ENCODE measurements around the gene BST1.
A peak's percentile ranks its signal among the peaks of the same experiment; 100 is the strongest.

BST1 gene

DNA sequence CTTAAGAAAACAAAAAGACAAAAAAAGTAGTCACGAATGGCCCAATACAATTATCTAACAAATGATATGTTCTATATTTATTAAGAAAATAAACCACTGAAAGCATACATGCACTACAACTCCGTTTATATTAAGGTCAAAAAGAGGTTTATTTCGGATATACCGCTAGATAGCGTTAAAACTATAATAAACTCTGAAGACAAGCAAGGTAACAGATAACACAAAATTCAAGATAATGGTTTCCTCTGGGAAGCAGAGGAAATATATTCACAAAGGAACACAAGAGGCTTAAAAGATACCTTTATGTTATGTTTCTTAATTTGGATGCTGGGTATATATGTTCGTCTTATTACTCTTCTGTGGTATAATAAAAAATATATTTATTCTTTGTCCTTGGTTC, 26.0 kb upstream of the BST1 start:
- no peak for DNase-seq

DNA sequence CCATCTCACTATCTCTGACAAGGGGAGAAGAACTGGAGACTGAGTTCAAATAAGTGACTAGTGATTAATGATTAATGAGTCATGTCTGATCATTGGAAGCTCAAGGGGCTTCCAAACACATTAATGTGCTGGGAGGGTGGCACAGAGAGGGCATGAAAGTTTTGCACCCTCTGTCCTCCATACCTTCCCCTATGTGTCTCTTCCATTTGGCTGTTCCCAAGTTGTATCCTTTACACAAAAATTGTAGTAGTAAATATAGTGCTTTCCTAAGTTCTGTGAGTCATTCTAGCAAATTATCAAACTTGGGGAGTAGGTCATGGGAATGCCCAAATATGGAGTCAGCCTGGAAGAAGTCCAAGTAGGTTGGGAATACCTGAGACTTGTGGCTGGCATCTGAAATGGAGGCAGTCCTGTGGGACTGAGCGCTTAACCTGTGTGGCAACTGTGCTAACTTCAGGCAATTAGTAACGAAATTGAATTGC, 25.3 kb upstream of the BST1 start:
- no peak for DNase-seq

DNA sequence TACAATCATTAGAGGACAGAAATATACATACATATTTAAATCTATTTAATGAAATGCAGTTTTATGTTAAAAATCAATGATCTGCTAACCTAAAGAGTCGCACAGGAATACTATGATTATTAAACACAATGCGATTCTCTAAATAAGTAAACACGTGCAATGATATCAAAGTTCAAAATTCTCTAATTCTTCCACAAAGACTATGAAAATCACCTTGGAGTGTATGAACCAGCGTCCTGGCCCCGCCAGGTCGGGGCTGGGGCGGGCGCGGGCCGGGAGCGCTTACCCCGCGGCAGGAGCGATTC, 21.8 kb upstream of the BST1 start:
- no peak for DNase-seq

DNA sequence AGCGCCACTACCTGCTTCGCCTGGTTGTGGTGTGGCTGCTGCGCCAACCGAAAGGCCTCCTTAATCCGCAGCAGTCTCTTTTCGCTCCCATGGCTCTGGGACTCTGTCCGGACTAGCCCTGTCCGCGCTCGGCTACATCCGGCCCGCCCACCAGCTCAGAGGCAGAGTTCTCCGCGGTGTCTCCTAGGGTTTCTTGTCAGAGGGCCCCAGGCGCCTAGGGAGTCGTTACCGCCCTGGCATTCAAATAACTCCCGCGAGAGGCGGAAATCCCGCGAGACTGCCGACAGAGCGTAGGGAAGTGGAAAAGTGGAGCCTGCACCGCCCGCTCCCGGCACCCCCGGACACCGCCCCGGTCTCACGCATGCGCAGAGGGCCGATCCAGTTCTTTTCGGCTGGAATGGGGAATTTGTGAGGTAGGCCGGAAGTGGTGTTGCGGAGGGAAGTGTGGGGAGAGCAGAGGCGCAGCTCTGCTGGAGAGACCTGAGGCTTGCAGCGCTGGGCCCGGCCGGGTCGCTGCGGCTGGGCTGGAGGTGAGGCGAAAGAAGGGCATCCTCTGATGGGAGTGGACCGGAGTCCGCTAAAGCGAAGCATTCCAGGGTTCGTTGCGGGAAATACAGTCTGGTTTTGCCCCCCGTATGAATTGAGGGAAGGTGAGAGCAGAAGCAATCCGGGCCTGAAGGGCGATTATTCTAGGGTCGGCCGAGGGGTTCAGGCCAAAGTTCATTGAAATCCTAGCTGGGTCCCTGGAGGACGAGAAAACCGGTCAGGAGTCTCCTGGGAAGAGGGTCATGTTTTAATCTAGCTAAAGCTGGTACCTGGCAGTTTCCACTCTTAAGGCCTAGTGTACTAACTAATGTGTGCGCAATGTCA, 21.3 kb upstream of the BST1 start, which contains the start of gene FAM200B:
FAM200B (plus strand) TSS at position 456 of the 870 bp plus-strand sequence. CDS start 5,151 bp downstream, outside the sequence.
- DNase-seq, result peak; percentile 90

DNA sequence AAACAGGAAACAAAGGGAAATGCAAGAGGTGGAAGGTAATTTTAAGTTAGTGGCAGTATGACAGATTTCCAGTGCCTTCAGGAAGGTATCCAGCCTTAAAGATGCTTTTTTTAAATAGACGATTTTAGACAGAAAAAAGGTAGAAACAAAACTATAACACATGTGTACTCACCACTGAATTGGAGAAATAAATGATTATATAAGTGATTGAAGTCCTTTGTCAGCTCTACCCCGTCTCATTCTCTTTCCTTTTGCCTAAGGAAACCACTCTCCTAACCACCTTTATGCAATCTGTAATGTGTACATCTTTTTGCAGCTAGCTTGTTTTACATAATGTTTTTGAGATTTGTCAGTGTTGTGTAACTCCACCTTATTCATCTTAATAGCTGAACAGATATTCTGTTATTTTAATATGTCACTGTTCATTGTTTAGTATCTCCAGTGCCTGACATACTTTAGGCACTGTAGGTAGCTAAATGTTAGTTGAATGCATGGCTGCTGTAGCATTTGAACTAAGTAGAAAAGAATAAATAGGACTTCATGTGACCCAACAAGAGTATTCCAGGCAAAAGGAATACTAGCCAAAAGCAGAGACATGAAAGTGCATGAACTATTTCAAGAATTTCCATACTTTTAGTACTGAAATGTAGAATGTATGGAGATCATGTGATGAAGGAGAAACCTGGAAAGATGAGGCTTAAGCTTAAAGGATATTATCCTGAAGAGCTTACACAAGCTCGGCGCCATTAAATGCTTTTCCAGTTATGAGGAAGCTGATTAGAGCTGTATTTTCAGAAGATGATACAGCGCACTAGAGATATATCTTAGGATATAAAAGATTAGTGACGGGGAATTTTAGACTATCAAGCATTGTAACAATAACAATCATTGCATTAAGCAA, 20.4 kb upstream of the BST1 start:
- DNase-seq, result no peak

DNA sequence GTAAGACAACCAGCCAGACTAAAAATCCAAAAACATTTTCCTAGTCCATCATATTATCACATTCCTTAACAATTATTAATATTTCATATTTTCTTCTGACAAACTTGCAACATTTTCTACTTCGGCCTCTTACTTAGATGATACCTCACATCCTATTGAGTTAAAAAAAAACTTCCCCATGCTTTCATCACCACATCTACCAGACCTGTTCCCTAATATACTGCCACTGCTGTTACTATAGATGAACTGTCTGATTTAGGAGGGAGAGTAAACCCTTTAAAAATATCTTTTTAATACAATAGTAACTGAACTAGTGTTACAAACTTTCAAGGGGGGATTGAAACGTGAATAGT, 19.7 kb upstream of the BST1 start:
- no peak for DNase-seq

DNA sequence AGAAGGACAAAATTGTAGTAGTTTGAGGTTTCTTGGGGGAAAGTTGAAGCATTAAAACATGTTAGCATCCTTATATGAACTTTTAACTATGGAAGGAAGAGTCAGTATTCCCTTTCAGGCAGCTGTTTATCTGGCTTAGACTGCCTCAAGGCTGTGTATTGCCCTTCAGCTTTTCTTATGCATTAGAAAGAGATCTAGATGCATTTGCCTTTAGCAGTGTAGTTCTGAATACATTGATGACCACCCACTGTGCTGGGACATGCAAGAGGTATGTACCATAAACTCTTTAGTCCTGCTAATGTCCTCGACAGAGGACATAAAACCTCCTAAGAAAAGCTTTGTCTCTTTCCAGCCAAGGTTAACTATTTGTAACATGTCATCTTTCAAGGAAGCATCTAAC, 18.4 kb upstream of the BST1 start:
- no peak for DNase-seq

DNA sequence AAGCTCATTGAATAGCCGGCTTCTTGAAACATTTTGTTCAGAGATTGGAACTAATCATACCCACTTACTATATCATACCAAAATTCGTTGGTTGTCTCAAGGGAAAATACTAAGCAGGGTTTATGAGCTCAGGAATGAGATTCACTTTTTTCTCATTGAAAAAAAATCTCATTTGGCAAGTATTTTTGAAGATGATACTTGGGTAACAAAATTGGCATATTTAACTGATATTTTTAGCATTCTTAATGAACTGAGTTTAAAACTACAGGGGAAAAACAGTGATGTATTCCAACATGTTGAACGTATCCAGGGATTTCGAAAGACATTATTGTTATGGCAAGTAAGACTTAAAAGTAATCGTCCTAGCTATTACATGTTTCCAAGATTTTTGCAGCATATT, 14.8 kb upstream of the BST1 start:
- DNase-seq, result no peak

DNA sequence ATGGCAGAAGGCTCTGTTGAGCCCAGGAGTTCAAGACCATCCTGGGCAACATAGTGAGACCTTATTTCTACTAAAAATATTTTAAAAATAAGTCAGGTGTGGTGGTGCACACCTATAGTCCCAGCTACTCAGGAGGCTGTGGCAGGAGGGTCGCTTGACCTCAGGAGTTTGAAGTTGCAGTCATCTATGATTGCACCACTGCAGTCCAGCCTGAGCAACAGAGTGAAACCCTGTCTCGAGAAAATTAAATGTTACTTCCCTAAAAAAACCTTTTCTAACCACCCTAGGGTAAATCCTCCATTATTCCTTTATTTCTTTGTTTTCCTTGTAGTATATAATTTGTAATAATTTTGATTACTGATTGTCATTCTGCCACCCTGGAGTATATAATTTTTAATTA, 13.3 kb upstream of the BST1 start:
- no peak for DNase-seq

DNA sequence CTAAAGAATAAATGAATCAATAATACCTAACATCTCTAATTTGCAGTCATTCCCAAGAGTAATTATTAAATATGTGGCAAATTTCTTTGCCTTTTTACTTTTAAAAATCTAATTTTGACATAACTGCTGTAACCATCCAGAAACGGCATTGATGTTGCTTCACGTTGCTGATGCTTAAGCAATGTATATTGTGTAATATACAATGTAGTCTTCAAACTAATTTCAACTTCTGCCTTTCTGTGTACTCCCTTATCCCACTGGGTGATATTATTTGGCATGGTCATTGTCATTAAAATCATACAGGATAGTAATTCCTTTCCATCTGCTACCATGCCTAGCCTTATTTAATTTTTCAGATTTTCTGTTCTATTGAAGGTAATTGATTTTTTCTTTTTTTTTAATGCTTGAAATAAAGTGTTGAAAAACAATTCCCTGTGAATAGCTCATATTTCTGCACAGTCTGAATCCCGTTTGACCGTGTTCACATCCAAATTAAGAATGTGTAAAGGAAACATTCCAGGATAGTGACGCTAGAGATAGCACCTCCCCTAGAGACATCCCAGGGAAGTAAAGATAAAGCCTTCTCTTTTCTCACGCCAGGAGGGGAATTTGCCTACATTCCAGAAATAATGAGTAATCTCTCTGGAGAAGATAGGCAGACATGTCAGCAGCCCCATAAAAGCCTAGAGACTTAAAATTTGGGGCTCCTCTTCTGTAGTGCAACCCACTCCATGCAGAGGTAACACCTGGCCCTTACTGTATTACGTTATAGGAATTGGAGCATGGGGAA, 12.7 kb upstream of the BST1 start:
- no peak for DNase-seq

DNA sequence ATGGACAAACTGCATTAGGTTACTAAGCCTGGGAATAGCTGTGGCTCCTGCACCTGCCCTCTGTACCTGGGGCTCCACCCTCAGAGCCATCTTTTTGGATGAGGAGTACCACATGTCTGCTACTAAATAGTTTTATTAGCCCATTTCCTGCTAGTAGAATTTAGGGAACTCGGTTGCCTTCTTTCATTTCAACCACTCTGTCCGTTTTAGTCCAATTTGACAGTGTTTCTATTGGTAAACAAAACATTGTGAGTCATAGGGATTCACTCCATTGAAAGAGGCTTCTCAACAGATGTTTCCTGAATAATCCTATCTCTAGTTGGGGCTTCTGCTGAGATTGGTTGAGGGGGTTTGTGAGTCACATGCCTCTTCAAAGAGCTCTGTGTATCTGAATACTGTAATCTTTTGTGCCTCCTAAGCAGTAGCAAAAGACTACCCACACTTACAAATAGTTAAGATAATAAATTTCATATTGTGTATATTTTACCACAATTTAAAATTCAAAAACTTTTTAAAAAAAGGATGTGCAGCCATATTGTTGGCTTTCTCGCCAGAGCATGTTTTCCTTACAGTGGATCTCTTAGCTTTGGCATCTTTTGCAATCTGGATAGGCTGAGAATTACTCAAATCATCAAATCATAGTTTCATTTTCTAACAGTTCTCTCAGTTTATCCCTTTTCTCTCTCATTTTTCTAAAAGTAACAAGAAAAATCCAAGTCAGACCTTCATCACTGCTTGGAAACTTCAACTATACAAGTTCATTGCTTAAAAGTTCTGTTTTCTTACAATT, 11.3 kb upstream of the BST1 start:
- DNase-seq, result no peak

DNA sequence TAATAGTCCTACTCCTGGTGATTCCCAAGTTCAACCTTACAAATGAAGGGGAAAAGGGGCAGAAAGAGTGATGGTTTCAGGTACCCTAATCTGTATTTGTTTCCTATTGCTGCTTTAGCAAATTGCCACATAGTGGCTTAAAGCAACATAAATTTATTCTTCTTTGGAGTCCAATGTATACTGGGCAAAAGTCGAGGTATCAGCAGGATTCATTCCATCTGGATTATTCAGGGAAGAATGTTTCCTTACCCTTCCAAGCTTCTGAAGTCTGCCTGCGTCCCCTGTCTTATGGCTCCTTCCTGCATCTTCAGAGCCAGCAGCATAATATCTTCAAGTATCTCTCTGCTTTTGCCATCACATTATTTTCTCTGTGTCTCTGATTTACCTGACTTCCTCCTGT, 10.3 kb upstream of the BST1 start:
- no peak for DNase-seq

DNA sequence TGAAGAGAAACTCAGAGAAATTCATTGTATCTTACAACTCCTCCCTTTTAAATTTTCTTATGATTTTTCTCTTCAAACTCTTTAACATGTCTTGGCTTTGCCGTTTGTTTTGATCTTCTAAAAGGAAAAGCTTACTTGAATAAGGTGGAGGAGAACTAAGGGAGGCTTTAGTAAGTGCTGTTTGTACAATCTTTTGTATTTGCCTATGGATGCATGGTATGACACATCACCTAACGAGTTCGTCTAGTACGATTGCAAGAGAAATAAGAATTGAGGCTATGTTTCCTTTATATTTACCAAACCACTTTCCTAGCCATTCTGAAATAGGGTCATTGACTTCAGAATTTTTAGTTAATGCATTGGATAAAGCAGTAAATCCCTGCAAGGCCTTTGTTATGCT, 8.4 kb upstream of the BST1 start:
- DNase-seq, result no peak

DNA sequence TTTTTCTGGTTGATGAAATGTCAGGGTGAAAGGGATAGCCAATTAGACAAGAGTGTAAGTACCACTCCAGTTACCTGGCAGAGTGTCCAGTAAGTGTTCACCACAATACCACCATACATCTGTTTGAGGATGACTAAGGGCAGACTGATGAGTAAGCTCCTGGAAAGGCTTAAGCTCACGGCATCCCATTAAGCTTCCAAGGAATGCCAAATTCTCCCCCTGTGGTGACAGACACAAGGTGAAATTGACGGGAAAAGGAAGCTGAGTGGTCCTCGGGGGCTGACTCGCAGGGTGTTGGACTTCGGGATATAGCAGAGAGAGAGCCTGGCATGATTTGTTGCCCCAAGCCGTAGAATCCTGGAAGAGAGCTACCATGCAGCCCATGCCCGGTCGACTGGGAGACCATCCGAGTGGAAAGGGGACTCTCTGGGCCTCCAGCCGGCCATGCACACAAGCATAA, 7.6 kb upstream of the BST1 start:
- no peak for DNase-seq

DNA sequence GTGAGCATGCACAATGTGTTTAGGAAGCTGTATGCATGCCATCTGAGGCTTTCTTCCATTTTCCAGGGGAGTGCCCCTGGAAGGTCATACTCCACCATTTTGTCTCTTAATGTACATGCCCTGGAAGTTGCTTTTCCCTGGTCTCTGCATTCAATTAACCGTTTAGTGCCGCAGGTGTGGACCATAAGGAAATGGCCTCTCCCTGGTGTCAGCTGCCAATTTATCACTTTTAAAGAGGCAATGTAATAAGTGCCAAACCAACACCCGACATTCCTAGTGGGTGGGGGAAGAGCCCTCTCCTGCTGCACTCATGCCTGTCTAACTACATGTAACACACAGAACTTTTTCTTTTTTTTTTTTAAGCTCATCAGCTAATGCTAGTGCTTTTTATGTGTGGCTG, 7.1 kb upstream of the BST1 start:
- DNase-seq, result no peak

DNA sequence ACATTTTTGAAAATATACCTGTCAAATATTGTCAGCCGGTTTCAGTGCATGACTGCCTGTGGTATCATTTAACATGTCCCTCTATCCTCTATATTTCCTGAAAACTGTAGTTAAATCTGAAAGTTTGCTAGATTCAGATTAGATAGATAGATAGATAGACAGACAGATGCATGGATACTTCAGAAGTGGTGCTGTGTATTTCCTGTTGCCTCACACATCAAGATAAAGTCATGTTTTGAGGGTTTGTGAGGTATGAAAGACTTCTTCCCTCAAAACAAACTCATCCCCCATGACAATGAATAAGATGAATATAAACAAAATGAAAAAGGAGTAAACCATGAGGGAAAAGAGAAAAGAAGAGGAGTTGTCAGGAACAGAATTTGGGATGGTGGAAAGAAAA, 6.0 kb upstream of the BST1 start:
- no peak for DNase-seq

DNA sequence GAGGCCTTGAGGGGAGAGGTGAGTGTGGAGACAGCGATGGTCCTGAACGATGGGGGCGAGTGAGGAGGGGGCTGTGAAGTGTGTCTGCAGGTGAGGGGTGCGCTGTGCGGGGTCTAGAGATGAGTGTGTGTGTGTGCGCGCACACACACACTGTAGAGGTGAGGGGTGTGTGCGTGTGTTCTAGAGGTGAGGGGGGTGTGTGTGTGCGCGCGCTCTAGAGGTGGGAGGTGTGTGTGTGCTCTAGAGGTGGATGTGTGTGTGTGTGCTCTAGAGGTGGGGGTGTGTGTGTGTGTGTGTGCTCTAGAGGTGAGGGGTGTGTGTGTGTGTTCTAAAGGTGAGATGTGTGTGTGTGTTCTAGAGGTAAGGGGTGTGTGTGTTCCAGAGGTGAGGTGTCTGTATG, 574 bp downstream of the BST1 start:
- DNase-seq, result no peak

DNA sequence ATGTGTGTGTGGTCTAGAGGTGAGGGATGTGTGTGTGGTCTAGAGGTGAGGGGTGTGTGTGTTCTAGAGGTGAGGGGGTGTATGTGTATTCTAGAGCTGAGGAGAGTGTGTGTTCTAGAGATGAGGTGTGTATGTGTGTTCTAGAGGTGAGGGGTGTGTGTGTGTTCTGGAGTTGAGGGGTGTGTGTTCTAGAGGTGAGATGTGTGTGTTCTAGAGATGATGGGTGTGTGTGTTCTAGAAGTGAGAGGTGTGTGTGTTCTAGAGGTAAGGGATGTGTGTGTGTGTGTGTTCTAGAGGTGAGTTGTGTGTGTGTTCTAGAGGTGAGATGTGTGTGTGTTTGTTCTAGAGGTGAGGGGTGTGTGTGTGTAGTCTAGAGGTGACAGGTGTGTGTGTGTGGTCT, 1.3 kb downstream of the BST1 start:
- no peak for DNase-seq

DNA sequence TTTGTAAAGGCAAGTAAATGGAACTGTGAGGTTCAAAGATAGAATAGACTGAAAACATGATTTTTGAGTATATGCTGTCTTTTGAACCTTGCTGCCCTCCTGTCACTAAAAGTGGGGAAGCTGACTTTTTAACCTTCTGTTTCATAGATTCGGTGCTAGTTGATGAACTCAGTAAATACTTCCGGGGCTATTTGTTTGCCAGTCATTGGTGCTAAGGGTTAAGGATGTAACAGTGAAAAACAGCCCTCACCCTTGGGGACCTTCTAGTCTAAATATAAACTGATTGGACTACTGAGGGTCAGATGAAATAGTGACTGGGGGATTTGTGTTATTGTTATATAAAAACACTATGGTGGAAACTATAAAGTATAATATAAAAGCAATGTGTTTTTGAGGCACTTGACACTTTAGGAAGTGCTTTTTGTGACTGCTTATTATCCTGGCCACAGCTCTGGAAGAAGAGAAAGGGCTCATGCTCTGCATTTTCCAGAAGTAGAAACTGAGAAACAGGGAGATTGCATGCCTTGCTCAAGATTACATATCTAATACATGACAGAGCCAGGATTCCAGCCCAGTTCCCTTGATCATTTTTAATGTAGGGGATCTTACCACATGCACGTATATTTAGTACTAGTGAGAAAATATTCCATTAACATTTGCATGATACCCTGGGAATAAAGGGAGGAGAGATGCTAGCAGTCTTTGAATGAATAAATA, 3.9 kb downstream of the BST1 start:
- no peak for DNase-seq

DNA sequence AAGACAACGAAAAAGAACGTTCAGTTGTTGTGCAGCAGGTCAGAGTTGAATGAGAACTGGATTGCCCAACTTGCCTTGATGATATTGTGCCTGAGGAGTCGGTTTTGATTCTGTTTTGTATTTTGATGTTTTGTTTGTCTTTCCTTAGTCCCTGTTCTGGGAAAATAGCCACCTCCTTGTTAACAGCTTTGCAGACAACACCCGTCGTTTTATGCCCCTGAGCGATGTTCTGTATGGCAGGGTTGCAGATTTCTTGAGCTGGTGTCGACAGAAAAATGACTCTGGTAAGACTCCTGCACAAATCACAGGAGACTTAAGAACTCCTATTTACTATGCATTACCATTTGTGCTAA, 4.5 kb downstream of the BST1 start:
- DNase-seq, result no peak

DNA sequence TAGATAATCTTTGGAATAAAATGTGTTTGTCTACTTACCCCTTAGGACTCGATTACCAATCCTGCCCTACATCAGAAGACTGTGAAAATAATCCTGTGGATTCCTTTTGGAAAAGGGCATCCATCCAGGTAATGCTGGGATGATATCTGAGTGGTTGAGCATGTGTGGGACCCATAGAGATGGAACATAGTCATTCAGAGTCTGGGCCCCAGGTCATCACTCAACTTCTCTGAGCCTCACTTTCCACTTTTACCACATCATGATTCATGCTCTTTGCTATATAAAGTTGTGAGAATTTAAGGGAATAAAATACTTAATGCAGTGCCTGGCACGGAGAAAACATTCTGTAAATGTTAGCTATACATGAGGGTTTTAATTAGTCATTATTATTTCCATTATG, 8.9 kb downstream of the BST1 start:
- DNase-seq, result no peak

DNA sequence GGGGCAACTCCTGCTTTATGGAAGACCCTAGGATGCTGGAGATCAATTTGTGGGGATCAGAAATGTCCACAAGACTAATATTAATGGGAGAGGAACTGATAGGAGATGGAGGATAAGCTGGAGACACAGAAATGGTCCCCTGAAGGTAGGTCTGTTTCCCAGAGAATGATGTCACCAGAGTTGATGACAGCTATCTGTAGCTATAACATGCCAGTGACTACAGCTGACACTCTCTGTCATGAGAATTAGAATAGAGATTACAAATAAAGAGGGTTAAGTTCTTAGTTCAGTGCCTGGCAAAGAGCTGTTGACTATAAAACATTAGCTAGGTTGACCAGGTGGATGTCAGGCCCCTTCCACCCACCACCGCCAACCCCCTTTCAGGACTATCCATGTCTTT, 9.3 kb downstream of the BST1 start:
- DNase-seq, result no peak
